ENCODE data around the gene PDGFA.

PDGFA gene

DNA sequence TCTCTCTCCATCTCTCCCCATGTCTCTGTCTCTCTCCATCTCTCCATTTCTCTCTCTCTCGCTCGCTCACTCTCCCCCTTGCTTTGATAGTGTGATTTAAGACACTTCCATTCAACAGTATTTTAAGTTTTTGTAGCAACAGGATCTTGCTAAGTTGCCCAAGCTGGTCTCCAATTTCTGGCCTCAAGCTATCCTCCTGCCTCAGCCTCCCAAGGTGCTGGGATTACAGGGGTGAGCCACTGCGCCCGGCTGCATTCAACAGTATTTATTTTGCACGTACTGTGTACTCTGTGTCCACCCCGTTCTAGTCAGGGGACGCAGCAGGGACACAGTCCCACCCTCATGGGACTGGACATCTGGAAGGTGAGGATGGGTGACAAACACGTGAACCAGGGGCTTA is 14.4 kb upstream of the PDGFA start:
- DNase-seq = no peak

GRCh38 chr7:533266-533665 is 13.6 kb upstream of the PDGFA start:
- no peak for DNase-seq

- no peak for DNase-seq
Measured at GRCh38 chr7:532379-533143, 12.9 kb upstream of the PDGFA start.

DNA sequence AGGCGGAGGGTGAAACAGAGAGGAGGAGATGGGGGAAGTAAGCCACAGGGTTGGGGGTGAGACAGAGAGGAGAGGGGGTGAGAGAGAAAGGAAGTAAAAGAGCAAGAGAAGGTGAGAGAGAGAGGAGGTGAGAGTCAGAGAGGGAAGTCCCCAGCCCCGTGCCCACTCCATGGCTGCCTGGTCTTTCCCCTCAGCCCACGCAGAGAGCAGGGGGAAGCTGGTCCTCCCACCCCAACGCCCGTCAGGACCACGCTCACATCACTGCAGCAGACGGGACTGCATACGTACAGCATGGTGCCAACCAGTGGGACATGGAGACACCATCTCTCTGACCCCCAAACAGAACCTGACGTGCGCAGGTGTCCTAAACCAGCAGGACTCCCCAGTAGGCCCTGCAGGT is 12.1 kb upstream of the PDGFA start:
- no peak for DNase-seq

DNA sequence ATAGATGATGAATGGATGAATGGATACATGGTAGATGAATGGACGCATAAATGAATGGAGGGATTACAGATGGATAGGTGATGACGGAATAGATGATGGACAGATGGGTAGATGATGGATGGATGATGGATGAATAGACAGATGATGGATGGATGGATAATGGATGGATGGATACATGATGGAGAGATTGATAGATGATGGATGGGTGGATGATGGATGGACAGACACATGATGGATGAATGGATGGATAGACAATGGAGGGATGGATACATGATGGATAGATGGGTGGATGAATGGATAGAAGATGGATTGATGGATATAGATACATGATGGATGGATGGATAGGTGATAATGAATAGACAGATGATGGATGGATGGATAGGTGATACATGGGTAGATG is 8.8 kb upstream of the PDGFA start:
- no peak for DNase-seq

GRCh38 chr7:527723-528122 is 8.1 kb upstream of the PDGFA start:
- DNase-seq = no peak

DNA sequence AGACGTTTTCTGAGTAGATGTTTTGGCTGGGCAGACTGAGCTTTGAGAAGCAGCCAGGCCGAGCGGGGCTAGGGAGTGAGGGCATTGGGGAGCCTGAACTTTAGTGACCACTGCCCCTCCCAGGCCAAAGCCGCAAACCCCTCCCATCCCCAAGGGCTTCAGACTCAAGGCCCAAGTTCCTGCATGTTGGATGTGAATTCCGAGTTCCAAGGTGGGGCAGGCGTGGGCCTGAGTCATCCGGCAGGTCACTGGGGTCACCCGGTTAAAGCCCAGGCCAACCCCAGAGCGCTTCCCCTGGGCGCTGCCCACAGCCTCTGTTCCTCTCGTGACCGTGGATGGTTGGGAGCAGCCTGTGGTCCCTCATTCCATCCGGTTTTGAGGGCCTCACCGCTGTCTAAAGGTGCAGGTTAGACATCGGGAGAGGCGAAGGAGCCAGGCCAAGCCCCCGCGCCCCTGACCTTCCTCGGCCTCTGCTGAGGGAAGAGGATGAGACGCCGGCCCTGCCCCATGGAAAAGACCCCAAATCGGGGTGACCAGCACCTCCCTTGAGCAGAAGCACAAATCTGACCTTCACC is 6.9 kb upstream of the PDGFA start:
- DNase-seq = no peak

DNA sequence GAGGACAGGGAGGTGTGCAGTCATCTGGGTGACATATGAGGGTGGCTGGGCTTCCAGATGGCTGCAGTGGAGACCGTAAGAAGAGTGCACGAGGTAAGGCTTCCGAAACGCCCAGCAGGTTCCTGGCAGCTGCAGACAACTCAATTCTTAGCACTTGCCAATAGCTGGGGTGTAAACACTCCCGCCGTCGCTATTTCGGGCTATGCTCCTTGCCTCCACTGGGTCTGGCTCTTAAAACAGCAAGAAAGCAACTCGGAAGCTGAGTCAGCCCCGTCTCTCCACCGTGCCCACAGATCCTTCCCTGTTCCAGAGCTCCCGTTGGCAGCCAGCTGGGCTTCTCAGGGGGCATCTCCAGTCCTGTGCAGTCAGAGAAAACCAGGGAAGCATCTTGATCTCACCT is 6.1 kb upstream of the PDGFA start:
- DNase-seq = no peak

DNA sequence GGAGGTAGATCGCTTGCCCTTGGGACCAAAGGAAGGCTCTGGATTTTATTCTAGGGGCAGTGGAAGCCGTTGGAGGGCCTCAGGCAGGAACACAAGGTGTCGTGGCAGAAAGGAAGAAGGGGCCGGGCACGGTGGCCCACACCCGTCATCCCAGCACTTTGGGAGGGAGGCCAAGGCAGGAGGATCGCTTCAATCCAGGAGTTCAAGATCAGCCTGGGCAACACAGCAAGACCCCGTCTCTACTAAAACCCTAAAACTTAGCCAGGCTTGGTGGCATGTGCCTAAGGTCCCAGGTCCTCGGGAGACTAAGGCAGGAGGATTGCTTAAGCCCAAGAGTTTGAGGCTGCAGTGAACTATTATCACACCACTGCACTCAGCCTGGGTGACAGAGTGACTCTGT is 5.2 kb upstream of the PDGFA start:
- no peak for DNase-seq

DNA sequence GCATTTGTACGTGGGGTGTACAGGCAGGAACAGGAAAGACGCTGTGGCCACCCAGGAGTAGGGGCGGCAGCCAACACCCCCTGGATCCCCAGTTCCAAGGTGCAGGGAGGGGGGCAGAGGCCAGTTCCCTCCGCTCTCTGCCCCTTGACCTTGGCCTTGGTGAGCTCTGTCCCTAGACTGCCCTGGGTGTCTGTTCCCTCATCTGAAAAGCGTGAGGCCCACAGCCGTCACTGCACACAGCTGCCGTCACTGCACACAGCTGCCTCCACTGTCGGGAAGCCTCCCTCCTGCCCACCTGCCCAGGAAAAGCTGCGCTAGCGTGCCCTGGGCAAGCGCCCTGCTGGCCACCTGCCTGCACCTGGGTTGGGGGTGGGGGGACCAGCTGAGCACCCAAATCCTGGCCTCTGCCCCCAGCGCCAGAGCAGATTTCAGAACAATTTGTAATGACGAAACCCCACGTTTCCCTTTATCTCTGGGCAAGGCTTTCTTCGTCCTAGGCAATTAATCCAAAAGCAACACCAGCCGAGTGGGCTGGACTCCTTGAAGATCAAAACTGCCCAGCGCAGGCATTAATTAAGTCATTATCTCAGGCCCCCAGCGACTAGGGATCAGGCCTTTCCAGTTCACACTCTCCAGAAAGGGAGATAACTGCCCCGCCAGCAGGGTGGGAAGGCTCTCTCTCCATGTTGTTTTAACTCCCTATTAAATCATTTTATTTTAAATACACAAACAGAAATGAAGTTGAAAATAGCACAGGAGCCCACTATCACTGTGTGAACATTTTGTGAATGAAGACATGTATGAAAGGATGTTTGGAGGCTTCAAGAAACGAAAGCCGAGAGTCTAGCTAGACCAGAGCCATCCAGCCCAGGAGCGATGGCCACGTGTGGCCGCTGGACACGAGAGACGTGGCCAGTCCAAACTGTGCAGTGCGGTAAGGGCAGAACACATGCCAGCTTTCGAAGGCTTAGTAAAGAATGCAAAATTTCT is 4.0 kb upstream of the PDGFA start:
- DNase-seq = no peak

GRCh38 chr7:522951-523314 is 3.3 kb upstream of the PDGFA start:
- no peak for DNase-seq

DNA sequence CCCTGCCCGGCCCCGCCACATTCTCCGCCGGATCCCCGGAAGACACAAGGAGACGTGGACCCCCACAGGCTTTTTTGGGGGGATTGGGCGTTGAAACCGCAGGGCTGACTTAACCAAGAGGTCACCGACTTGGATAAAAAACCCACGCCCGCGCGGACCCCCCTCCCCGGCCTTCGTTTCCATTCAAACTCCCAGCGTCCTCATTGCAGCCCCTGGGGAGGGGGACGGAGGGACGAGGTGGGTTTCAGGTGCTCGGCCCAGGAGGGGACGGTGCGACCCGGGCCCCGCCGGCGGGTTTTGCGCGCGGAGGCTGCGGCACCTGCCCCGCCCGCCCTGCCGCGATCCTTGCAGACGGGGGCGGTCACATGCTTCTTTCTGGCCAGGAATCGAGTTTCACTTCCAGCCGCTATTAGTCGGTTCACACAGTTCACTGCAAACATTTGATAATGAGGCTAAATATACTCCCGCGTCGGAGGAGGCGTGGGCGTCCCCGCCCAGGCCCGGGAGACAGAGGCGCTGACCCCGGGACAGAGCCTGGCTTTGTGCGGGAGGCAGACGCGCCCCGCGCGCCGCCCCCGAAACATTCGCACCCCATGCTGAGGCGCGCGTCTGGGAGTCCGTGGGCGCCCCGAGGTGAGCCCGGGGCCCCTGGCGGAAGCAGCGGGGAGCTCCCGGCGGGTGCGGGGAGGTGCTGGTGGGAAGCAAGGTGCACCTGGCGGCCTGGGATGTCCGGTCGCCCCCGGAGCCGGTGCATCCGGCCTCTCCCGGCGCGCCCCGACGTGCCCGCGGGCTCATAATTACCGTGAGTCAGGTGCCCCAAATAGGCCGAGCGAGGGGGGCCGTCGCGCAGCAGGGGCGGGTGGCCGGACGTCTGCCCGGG is 2.7 kb upstream of the PDGFA start:
- no peak for DNase-seq

- no peak for DNase-seq
Measured at GRCh38 chr7:521221-522070, 1.8 kb upstream of the PDGFA start.

- no peak for DNase-seq
Measured at GRCh38 chr7:520503-521161, 986 bp upstream of the PDGFA start.

DNA sequence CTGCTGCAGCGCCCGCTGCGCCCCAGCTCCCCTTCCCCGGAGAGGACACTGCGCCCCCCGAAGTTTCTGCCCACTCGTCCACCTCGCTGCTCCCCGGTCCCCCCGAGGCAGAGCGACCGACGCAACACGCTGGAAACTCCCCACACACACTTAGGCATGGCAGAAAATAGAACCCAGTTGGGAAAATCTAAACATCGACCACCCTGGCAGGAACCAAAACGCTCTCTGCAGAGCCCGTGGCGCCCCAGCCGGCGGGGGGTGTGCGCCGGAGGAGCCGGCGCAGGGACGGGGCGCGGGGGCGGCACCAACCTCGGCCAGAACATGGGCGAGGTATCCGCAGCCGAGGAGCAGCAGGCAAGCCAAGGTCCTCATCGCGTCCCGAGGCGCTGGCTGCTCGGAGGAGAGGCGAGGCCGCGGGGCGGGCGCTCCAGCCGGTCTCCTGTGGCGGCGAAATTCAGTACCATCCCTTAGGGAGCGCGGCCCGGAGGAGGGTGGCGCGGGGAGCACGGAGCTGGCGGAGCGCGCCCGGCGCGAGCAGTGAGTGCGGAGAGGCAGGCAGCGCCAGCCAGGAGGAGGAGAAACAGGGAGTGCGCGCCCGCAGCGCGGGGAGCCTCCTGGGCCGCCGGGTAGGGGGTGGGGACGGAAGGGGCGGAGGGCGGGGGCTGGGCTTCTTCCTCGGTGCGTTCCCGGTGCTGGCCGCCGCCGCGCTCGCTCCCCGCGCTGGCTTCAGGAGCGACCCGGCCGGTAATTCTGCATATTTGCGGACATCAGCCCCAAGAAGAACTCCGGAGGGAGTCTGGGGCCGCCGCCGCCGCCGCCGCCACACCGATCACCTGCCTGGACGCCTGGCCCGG is 789 bp downstream of the PDGFA start:
- DNase-seq = no peak

- no peak for DNase-seq
Measured at GRCh38 chr7:517774-518629, 1.6 kb downstream of the PDGFA start.

GRCh38 chr7:516606-517456 is 2.8 kb downstream of the PDGFA start:
- no peak for DNase-seq

GRCh38 chr7:516216-516605 is 3.4 kb downstream of the PDGFA start:
- DNase-seq = no peak

Measured in NCI-H446 treated with DMSO at 0.1 percent for 48 hours (cell line).